ENCODE results near the gene PDE8B.

Gene PDE8B

GRCh38 chr5:77308154-77308960, 97.9 kb downstream of the PDE8B start:
- DNase-seq (ENCODE audit: extremely low spot score), result no peak
- POLR2A ChIA-PET, result no interaction called here
- CTCF ChIA-PET, result interaction anchor here (1.7 kb wide), 1 partner anchor 15 kb away, joined by 4 read pairs; no protein-coding TSS in a partner anchor
- TF ChIP-seq, protein P1, sequence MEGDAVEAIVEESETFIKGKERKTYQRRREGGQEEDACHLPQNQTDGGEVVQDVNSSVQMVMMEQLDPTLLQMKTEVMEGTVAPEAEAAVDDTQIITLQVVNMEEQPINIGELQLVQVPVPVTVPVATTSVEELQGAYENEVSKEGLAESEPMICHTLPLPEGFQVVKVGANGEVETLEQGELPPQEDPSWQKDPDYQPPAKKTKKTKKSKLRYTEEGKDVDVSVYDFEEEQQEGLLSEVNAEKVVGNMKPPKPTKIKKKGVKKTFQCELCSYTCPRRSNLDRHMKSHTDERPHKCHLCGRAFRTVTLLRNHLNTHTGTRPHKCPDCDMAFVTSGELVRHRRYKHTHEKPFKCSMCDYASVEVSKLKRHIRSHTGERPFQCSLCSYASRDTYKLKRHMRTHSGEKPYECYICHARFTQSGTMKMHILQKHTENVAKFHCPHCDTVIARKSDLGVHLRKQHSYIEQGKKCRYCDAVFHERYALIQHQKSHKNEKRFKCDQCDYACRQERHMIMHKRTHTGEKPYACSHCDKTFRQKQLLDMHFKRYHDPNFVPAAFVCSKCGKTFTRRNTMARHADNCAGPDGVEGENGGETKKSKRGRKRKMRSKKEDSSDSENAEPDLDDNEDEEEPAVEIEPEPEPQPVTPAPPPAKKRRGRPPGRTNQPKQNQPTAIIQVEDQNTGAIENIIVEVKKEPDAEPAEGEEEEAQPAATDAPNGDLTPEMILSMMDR (IDR thresholded peaks at IDR 0.05; ENCODE audit: control extremely low read depth, extremely low read depth, low read depth, missing control alignments), result no peak

GRCh38 chr5:77309140-77309539, 98.7 kb downstream of the PDE8B start:
- DNase-seq (ENCODE audit: extremely low spot score), result no peak
- CTCF ChIA-PET, result interaction anchor here (1.7 kb wide), 1 partner anchor 14 kb away, joined by 4 read pairs; no protein-coding TSS in a partner anchor
- TF ChIP-seq, protein P1 (IDR thresholded peaks at IDR 0.05; ENCODE audit: control extremely low read depth, extremely low read depth, low read depth, missing control alignments), result no peak
- POLR2A ChIA-PET, result no interaction called here

DNA sequence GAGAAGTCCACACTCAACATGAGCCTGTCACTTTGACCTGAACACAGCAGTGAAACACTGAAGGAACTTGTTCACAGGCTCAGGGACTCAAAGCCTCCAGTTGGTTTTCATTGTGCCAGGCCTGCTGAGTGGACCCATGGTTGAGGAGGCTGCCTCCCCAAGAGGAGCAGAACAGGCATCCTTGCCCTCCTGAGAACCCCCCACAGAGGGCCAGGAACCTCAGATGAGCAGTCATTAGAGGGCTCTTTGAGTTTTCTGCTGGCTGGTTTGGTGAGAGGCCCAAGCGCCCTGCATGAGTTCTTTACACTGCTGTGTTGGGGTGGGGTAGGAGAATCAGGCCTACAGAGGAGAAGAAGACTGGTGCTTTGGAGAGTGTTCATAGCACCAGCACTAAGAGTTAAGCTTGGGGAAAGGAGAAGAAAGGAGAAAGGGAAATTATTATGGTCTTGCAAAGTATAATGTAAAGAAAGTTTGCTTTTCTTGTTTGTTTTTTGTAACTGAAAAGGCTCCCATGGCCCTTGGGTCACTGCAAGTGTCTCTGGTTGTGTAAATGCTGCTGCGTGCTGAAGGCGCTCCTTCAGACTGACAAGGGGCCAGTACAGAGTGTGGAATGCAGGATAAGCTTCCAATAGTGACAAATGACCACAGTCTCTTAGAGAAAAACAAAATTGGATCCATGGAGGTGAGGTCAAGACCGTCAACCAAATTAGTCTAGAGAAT, 100.2 kb downstream of the PDE8B start:
- TF ChIP-seq, protein P1 (IDR thresholded peaks at IDR 0.05; ENCODE audit: control extremely low read depth, extremely low read depth, low read depth, missing control alignments), result no peak
- POLR2A ChIA-PET, result no interaction called here
- DNase-seq (ENCODE audit: extremely low spot score), result no peak
- CTCF ChIA-PET, result interaction anchor here (0.9 to 1.1 kb wide), 2 partner anchors 23 to 46 kb away, joined by 3 read pairs; no protein-coding TSS in a partner anchor

- ChIA-PET POLR2A (no interaction called here), CTCF (interaction anchor here (0.9 to 1.1 kb wide), 2 partner anchors 22 to 46 kb away, joined by 3 read pairs; no protein-coding TSS in a partner anchor)
- TF ChIP-seq, protein P1 (IDR thresholded peaks at IDR 0.05; ENCODE audit: control extremely low read depth, extremely low read depth, low read depth, missing control alignments), result no peak
- no peak for DNase-seq (ENCODE audit: extremely low spot score)
Measured at GRCh38 chr5:77311214-77311571, 100.7 kb downstream of the PDE8B start.

DNA sequence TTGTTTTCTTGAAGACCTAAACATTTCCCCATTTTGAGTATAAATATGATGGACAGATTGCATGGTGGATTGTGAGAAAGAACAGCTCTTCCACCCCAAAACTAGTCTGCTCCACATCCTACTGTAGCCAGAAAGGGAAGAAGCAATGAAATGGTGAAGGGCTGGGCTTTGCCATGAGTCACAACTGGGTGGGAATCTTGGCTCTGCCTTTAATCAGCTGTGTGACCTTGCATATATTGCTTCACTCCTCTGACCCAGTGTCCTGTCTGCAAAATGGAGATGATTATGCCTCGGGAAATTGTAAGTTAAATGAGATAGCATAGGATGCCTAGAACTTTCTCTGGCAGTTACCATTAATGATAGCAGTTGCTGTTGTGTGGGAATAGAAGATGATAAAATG, 101.9 kb downstream of the PDE8B start:
- ChIA-PET POLR2A (no interaction called here), CTCF (no interaction called here)
- no peak for DNase-seq (ENCODE audit: extremely low spot score)
- TF ChIP-seq, protein P1 (IDR thresholded peaks at IDR 0.05; ENCODE audit: control extremely low read depth, extremely low read depth, low read depth, missing control alignments), result no peak

GRCh38 chr5:77316871-77317661, 106.6 kb downstream of the PDE8B start:
- DNase-seq (ENCODE audit: extremely low spot score), result no peak
- CTCF ChIA-PET, result interaction anchor here (0.7 to 1.7 kb wide), 4 partner anchors 11 to 35 kb away, joined by 3 to 4 read pairs (median 4); no protein-coding TSS in a partner anchor
- TF ChIP-seq, protein P1 (IDR thresholded peaks at IDR 0.05; ENCODE audit: control extremely low read depth, extremely low read depth, low read depth, missing control alignments), result no peak
- POLR2A ChIA-PET, result no interaction called here

All from GM10248 (cell line).